Measurements from ENCODE around the gene PLD3. TPM values are rescaled to one million over a fixed set of nuclear protein-coding genes. Genes with fewer than 3 reads are reported as not detected.

Gene PLD3
- total and polyA plus RNA-seq, 2 experiments from 2014 or later = 181 to 490 TPM

GRCh38 chr19:40393894-40394815 lies 45.7 kb downstream of the PLD3 start:
- Mint-ChIP-seq H3K27me3 (ENCODE audit: insufficient read depth, low read depth, poor library complexity) (peaks cover 27% of the 10 kb centered on the region), H3K36me3 (ENCODE audit: low read depth) (no peaks in the 10 kb centered on the region), H3K4me3 (no peak overlapping the region), H3K9me3 (no peaks in the 10 kb centered on the region; the same call in 2 of the 3 replicates), H3K27ac (no peak overlapping the region), H3K4me1 (peaks cover 15% of the 10 kb centered on the region)
- no peak overlapping the region for H3K4me2 ChIP-seq
- H3K9me2 ChIP-seq (ENCODE audit: insufficient read depth) = no peaks in the 10 kb centered on the region
- peaks cover 8% of the 10 kb centered on the region; the same call in 1 of the 2 replicates for H3K27me3 ChIP-seq (ENCODE audit: insufficient read depth)
- ATAC-seq (no peak), DNase-seq (ENCODE audit: low spot score) (no peak)
- no peaks in the 10 kb centered on the region; the same call in 1 of the 2 replicates for H3F3A ChIP-seq (replicated peaks; ENCODE audit: low read depth)
- no peaks in the 10 kb centered on the region for H3K79me2 ChIP-seq (replicated peaks; ENCODE audit: insufficient read depth)
- H3K27ac ChIP-seq (ENCODE audit: low read depth) = no peak overlapping the region
- H3K4me3 ChIP-seq = no peak overlapping the region
- H4K20me1 ChIP-seq (replicated peaks; ENCODE audit: insufficient read depth) = no peaks in the 10 kb centered on the region
- TF ChIP-seq POLR2AphosphoS5 (IDR thresholded peaks at IDR 0.05; ENCODE audit: low read depth) = no peak
- no peak for TF ChIP-seq ETS1 (IDR thresholded peaks at IDR 0.05)
- TF ChIP-seq JUNB (IDR thresholded peaks at IDR 0.05; ENCODE audit: unreplicated experiment) = no peak
- TF ChIP-seq NANOG (IDR thresholded peaks at IDR 0.05; ENCODE audit: borderline replicate concordance) = no peak
- TF ChIP-seq CREB1 (CRISPR knock-in tag; IDR thresholded peaks at IDR 0.05; ENCODE audit: low read depth) = no peak
- TF ChIP-seq ZNF462 (CRISPR knock-in tag; IDR thresholded peaks at IDR 0.05) = no peak
- no peak for TF ChIP-seq ZNF114 (CRISPR knock-in tag; IDR thresholded peaks at IDR 0.05)
- no peak for TF ChIP-seq CTCF (conservative IDR thresholded peaks at IDR 0.05; ENCODE audit: low read depth in 2 of 2)
- no peak for TF ChIP-seq STAT1 (IDR thresholded peaks at IDR 0.05; ENCODE audit: unreplicated experiment)
- TF ChIP-seq EZH2 (IDR thresholded peaks at IDR 0.05; ENCODE audit: low read depth, unreplicated experiment) = no peak
- TF ChIP-seq ZNF331 (CRISPR knock-in tag; IDR thresholded peaks at IDR 0.05; ENCODE audit: low read depth) = no peak
- TF ChIP-seq EZH2phosphoT487 (IDR thresholded peaks at IDR 0.05; ENCODE audit: unreplicated experiment) = no peak
- no peak for TF ChIP-seq REST (IDR thresholded peaks at IDR 0.05; ENCODE audit: unreplicated experiment)
- H2AFZ ChIP-seq = no peak overlapping the region
- H3K36me3 ChIP-seq (ENCODE audit: insufficient read depth) = no peaks in the 10 kb centered on the region
- H3K4me1 ChIP-seq (ENCODE audit: insufficient read depth) = no peaks in the 10 kb centered on the region; the same call in 1 of the 2 replicates
